Fibroblast of villous mesenchyme (primary cell): ENCODE results near the gene DLEC1. TPM values are rescaled to one million over a fixed set of nuclear protein-coding genes. Genes with fewer than 3 reads are reported as not detected.

ENCODE experiments used
- DNase-seq: peaks from one replicate; pipeline ENCODE4 v3.0.0-alpha.2; 2010; ENCODE audit warnings: low read depth
- H3K4me3 ChIP-seq: 2 replicates; pipeline ENCODE4 v1.5.1; 2011; ENCODE audit warnings: low read depth, mild to moderate bottlenecking, low read length
- total RNA-seq: library from RNA; depleted of rRNA; stranded (reverse); fragments of >200 nt; gene quantifications from 2 replicates; pipeline ENCODE4 v1.2.3, GENCODE V29; 2012
- TF ChIP-seq, protein P1 (sequence below): IDR thresholded peaks from 2 replicates; pipeline ENCODE4 v1.5.1; 2012; ENCODE audit warnings: low read depth, mild to moderate bottlenecking, low read length; ENCODE audit not compliant: insufficient read depth

Gene DLEC1
- total RNA-seq, 1 donor: under 0.01 TPM

DNA sequence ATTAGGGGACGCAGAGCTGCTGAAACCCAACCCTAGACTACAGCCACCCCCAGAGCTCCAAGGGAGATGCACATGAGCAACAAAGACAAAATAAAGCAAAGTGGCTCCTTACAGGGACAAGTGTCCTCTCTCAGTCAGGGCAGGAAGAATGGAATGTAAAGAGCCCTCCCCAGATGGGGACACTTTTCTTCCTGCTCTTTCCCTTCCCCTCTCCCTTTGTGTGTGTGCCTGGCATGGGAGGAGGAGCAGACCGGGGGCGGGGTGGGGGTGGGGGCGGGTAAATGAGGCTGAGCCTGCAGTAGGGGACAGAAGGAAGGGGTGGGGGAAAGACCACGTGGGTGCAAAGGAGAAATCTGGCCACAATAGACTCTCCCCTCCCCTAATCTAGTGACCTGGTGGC, 60.5 kb downstream of the DLEC1 start:
- DNase-seq: no peak
- TF ChIP-seq, protein P1, sequence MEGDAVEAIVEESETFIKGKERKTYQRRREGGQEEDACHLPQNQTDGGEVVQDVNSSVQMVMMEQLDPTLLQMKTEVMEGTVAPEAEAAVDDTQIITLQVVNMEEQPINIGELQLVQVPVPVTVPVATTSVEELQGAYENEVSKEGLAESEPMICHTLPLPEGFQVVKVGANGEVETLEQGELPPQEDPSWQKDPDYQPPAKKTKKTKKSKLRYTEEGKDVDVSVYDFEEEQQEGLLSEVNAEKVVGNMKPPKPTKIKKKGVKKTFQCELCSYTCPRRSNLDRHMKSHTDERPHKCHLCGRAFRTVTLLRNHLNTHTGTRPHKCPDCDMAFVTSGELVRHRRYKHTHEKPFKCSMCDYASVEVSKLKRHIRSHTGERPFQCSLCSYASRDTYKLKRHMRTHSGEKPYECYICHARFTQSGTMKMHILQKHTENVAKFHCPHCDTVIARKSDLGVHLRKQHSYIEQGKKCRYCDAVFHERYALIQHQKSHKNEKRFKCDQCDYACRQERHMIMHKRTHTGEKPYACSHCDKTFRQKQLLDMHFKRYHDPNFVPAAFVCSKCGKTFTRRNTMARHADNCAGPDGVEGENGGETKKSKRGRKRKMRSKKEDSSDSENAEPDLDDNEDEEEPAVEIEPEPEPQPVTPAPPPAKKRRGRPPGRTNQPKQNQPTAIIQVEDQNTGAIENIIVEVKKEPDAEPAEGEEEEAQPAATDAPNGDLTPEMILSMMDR: no peak
- no peak overlapping the region for H3K4me3 ChIP-seq

- no peak for DNase-seq
- H3K4me3 ChIP-seq: no peak overlapping the region
- TF ChIP-seq, protein P1: no peak
Observed at GRCh38 chr3:38100498-38100897, 61.5 kb downstream of the DLEC1 start.

DNA sequence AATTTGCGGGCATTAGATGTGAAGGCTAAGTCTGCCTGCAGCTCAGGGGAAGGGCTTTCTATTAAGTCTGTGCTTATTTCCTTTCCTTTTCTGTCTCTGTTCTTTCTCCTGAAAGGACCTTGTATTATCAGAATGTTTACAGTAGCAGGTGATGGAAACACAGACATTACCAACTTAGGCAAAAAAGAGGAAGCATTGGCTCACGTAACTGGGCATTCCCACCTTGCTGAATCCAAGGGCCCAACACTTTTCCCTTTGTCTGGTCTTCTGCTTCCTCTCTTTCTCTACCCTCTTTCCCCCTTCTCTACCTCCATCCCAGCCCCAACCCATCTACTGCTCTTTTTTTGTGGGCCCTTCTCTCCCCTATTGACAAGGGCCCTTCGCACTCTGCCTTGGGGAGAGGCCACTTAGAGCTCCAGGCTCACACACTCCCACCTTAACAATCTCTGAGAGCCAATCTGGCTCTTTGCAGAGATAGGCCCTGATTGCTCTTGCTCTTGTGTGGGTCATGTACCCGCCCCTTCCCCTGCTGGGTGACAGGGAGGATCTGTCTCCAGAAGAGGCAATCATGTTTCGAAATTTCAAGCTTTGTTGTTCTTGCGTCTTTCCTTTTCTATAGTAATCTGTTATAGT, 62.9 kb downstream of the DLEC1 start:
- TF ChIP-seq, protein P1: no peak
- DNase-seq: no peak
- no peak overlapping the region for H3K4me3 ChIP-seq

DNA sequence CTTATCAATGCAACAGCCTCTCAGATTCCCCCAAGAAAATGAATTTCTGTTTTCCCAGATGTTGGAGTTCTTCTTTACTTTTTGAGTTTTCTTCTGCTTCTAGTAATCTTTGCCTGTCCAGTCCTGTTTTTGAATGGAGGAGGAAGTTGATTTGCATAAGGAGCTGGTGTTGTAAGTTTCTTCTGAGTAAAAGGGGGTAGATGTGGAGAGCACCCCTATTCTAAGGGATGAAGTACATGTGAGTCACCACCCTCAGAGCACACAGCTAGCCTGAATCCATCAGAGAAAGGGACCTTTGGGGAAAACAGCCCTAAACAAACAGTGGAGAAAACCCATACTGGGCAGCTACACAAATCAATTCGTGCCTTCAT, 63.4 kb downstream of the DLEC1 start:
- TF ChIP-seq, protein P1: no peak
- no peak overlapping the region for H3K4me3 ChIP-seq
- DNase-seq: no peak

GRCh38 chr3:38105525-38105924, 66.5 kb downstream of the DLEC1 start:
- DNase-seq: no peak
- no peak overlapping the region for H3K4me3 ChIP-seq
- TF ChIP-seq, protein P1: no peak

DNA sequence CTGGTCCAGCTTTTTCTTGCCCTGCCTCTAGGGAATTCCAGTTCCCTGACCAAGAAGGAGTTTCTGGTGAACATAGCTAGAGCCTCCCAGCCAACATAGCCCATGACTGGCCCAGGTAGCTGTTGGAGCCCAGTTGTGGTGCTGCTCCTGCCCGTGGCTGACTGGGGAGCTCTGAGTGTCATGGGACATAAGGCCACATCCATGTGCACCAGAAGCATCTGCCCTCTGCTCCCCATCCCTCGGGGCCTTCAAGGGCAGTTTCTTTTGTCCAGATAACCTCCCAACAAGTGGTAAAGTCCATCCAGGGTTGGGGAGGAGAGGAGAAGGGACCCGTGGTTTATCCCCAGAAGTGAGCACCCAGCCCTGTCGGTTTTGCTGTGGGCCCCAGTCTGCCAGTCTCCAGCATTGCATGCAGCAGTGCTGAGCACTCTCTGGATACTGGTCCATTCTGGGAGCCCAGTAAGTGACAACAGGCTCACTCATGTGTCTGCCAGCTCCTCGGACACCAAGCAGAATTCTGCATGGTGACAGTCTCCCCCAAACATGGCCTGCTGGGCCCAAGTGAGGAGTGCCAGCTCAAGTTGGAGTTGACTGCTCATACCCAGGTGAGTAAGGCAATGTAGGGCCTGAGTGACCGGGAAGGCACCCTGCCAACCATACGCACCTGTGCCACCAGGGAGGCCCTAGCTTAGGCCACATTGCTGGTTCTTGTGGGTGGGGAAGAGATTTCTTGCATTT, 69.1 kb downstream of the DLEC1 start:
- H3K4me3 ChIP-seq: no peak overlapping the region
- TF ChIP-seq, protein P1: no peak
- no peak for DNase-seq
